ENCODE measurements around the gene TFAP2B. TPM values are rescaled to one million over a fixed set of nuclear protein-coding genes. Genes with fewer than 3 reads are reported as not detected.

TFAP2B gene
- total RNA-seq, 1 donor from 2014 or later, result not detected

- Histone ChIP-seq H2AFZ (replicated peaks) (no peak overlapping the region), H3K4me1 (peaks cover 25% of the 10 kb centered on the region), H3F3A (ENCODE audit: low read depth) (peaks cover 9% of the 10 kb centered on the region), H3K79me2 (ENCODE audit: low read depth) (no peaks in the 10 kb centered on the region), H3K9me3 (ENCODE audit: low read depth) (no peaks in the 10 kb centered on the region), H3K9ac (no peak overlapping the region), H3K4me2 (no peak overlapping the region), H4K20me1 (ENCODE audit: low read depth) (peaks cover 34% of the 10 kb centered on the region), H3K36me3 (no peaks in the 10 kb centered on the region), H3K4me3 (no peak overlapping the region), H3K27ac (no peak overlapping the region), H3K27me3 (peaks cover 97% of the 10 kb centered on the region)
- Mint-ChIP-seq H3K9me3 (peaks cover 9% of the 10 kb centered on the region), H3K27me3 (ENCODE audit: insufficient read depth, low read depth) (peaks cover 40% of the 10 kb centered on the region), H3K4me1 (peaks cover 31% of the 10 kb centered on the region), H3K36me3 (no peaks in the 10 kb centered on the region), H3K4me3 (peak overlapping the region; percentile 8), H3K27ac (no peak overlapping the region)
- DNase-seq (ENCODE audit: low spot score), result no peak
- no peak for TF ChIP-seq CTCF (IDR thresholded peaks at IDR 0.05)
Measured at GRCh38 chr6:50853939-50854338, 35.3 kb downstream of the TFAP2B start.

GRCh38 chr6:50861692-50862091 lies 43.0 kb downstream of the TFAP2B start:
- Mint-ChIP-seq H3K36me3 (no peaks in the 10 kb centered on the region), H3K4me1 (peaks cover 11% of the 10 kb centered on the region), H3K9me3 (peaks cover 9% of the 10 kb centered on the region), H3K27ac (no peak overlapping the region), H3K4me3 (no peak overlapping the region), H3K27me3 (ENCODE audit: insufficient read depth, low read depth) (peaks cover 3% of the 10 kb centered on the region)
- H3K27me3 ChIP-seq, result peaks cover 19% of the 10 kb centered on the region
- H3K4me2 ChIP-seq, result peak overlapping the region; percentile 46
- no peak for TF ChIP-seq CTCF (IDR thresholded peaks at IDR 0.05)
- TF ChIP-seq EZH2phosphoT487 (IDR thresholded peaks at IDR 0.05), result no peak
- TF ChIP-seq EZH2 (IDR thresholded peaks at IDR 0.05), result no peak
- H4K20me1 ChIP-seq (ENCODE audit: low read depth), result no peaks in the 10 kb centered on the region
- H3K27ac ChIP-seq, result no peak overlapping the region
- no peak for DNase-seq (ENCODE audit: low spot score)
- no peak overlapping the region for H3K9ac ChIP-seq
- peaks cover 30% of the 10 kb centered on the region for H3K4me1 ChIP-seq
- no peaks in the 10 kb centered on the region for H3K36me3 ChIP-seq
- no peaks in the 10 kb centered on the region for H3K9me3 ChIP-seq (ENCODE audit: low read depth)
- no peak overlapping the region for H3K4me3 ChIP-seq
- H2AFZ ChIP-seq (replicated peaks), result no peak overlapping the region
- H3F3A ChIP-seq (ENCODE audit: low read depth), result peaks cover 10% of the 10 kb centered on the region
- no peaks in the 10 kb centered on the region for H3K79me2 ChIP-seq (ENCODE audit: low read depth)

GRCh38 chr6:50862176-50862575 lies 43.5 kb downstream of the TFAP2B start:
- Histone ChIP-seq H3F3A (ENCODE audit: low read depth) (peaks cover 10% of the 10 kb centered on the region), H3K36me3 (no peaks in the 10 kb centered on the region), H3K9me3 (ENCODE audit: low read depth) (no peaks in the 10 kb centered on the region), H3K79me2 (ENCODE audit: low read depth) (no peaks in the 10 kb centered on the region), H3K27ac (peak overlapping the region; percentile 4), H2AFZ (replicated peaks) (no peak overlapping the region), H3K4me1 (peaks cover 30% of the 10 kb centered on the region), H3K9ac (no peak overlapping the region), H3K4me3 (no peak overlapping the region), H3K27me3 (peaks cover 15% of the 10 kb centered on the region), H4K20me1 (ENCODE audit: low read depth) (no peaks in the 10 kb centered on the region), H3K4me2 (peak overlapping the region; percentile 46)
- Mint-ChIP-seq H3K27me3 (ENCODE audit: insufficient read depth, low read depth) (peaks cover 3% of the 10 kb centered on the region), H3K4me3 (no peak overlapping the region), H3K4me1 (peaks cover 11% of the 10 kb centered on the region), H3K36me3 (no peaks in the 10 kb centered on the region), H3K27ac (no peak overlapping the region), H3K9me3 (peaks cover 9% of the 10 kb centered on the region)
- no peak for TF ChIP-seq EZH2phosphoT487 (IDR thresholded peaks at IDR 0.05)
- TF ChIP-seq EZH2 (IDR thresholded peaks at IDR 0.05), result no peak
- no peak for TF ChIP-seq CTCF (IDR thresholded peaks at IDR 0.05)
- peak; percentile 58 for DNase-seq (ENCODE audit: low spot score)

Data from neural progenitor cell (in vitro differentiated cells).